Progenitor cell of endocrine pancreas (in vitro differentiated cells): ENCODE measurements around the gene TMEM69. TPM values are rescaled to one million over a fixed set of nuclear protein-coding genes. Genes with fewer than 3 reads are reported as not detected.
"Not testable (repeated sequence)": the region's sequence is repeated elsewhere in the genome, so short reads cannot be mapped to it uniquely, and the experiment has no call there.

ENCODE experiments used
- DNase-seq: peaks from one replicate; pipeline ENCODE4 v3.0.0; 2021; ENCODE audit warnings: low spot score; ENCODE audit not compliant: unreplicated experiment
- H3K27ac Mint-ChIP-seq: 2 replicates; pipeline ENCODE4 v1.8.0; 2021; ENCODE audit warnings: mild to moderate bottlenecking, moderate library complexity, mixed read lengths
- H3K27me3 Mint-ChIP-seq: 2 replicates; pipeline ENCODE4 v1.8.0; 2021; ENCODE audit warnings: mixed read lengths
- H3K36me3 Mint-ChIP-seq: 2 replicates; pipeline ENCODE4 v1.8.0; 2022; ENCODE audit warnings: mixed read lengths; ENCODE audit not compliant: insufficient read depth
- H3K4me1 Mint-ChIP-seq: 2 replicates; pipeline ENCODE4 v1.8.0; 2021; ENCODE audit warnings: low read depth, mixed read lengths
- H3K4me3 Mint-ChIP-seq: 2 replicates; pipeline ENCODE4 v1.8.0; 2021; ENCODE audit warnings: low read depth, mild to moderate bottlenecking, moderate library complexity, mixed read lengths
- H3K9me3 Mint-ChIP-seq: 2 replicates; pipeline ENCODE4 v1.8.0; 2021; ENCODE audit warnings: low read depth, mixed read lengths
- total RNA-seq: library from RNA; stranded (reverse); gene quantifications from 2 replicates; pipeline ENCODE4 v1.2.1, GENCODE V29; 2021
- TF ChIP-seq, protein P1 (sequence below): fragments of 200-600 bp; sonication (generic); IDR thresholded peaks from one replicate; pipeline ENCODE4 v1.5.0; 2021; ENCODE audit warnings: antibody characterized with exemption, mild to moderate bottlenecking; ENCODE audit not compliant: unreplicated experiment

The TMEM69 gene
- total RNA-seq, 1 donor from 2014 or later: 28.8 TPM

DNA sequence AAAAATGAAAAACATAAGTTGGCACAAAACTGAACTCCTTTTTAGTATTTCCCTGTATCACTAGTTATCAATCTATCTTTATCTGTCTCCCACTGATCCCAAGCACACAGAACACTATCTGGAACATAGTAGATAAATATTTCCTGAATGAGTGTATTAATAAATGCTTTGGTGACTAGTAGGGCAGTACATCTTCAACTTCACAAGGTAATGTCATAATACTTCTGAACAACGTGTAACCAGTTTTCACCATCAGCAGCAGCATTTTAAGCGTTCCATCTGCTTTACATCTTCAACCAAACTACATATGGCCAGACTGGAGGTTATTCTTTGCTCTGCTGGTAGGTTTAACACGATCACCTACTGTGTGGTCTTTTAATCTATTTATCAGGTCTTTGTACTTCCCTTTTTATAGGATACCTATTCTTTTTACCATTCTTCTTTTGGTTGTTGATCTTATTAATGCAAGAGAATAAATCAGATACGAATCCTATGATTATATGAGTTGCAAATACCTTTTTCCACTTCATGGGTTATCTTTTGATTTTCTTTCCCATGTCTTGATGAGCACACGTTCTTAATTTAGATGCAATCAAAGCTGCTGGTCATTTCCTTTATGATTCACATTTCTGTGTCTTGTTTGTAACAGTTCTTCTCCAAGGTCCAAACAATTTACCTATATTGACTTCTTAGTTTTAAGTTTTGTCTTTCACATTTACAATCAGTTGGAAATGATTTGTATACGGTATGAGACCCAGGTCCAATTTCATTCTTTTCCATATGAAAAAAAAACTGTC is 17.9 kb upstream of the TMEM69 start:
- peaks cover 5% of the 10 kb centered on the region for H3K36me3 Mint-ChIP-seq
- no peak overlapping the region for H3K27ac Mint-ChIP-seq
- no peak for DNase-seq
- no peaks in the 10 kb centered on the region for H3K9me3 Mint-ChIP-seq
- peaks cover 22% of the 10 kb centered on the region for H3K4me1 Mint-ChIP-seq
- TF ChIP-seq, protein P1, sequence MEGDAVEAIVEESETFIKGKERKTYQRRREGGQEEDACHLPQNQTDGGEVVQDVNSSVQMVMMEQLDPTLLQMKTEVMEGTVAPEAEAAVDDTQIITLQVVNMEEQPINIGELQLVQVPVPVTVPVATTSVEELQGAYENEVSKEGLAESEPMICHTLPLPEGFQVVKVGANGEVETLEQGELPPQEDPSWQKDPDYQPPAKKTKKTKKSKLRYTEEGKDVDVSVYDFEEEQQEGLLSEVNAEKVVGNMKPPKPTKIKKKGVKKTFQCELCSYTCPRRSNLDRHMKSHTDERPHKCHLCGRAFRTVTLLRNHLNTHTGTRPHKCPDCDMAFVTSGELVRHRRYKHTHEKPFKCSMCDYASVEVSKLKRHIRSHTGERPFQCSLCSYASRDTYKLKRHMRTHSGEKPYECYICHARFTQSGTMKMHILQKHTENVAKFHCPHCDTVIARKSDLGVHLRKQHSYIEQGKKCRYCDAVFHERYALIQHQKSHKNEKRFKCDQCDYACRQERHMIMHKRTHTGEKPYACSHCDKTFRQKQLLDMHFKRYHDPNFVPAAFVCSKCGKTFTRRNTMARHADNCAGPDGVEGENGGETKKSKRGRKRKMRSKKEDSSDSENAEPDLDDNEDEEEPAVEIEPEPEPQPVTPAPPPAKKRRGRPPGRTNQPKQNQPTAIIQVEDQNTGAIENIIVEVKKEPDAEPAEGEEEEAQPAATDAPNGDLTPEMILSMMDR: no peak
- no peaks in the 10 kb centered on the region for H3K27me3 Mint-ChIP-seq
- H3K4me3 Mint-ChIP-seq: no peak overlapping the region

DNA sequence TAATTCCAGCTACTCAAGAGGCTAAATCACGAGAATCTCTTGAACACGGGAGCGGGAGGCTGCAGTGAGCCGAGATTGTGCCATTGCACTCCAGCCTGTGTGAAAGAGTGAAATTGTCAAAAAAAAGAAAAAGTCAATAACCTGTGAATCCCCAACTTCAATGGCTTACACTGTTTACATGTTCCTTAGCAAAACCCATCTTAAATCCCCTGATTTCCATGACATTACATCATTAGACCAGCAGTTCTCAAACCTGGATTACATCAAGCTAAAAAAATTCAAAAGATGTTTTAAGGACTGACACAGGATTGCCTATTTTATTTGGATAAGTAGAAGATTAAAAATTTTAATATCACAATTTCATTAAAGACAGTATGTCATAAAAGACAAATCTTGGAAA is 14.0 kb upstream of the TMEM69 start:
- H3K27ac Mint-ChIP-seq: peak overlapping the region; percentile 65

DNA sequence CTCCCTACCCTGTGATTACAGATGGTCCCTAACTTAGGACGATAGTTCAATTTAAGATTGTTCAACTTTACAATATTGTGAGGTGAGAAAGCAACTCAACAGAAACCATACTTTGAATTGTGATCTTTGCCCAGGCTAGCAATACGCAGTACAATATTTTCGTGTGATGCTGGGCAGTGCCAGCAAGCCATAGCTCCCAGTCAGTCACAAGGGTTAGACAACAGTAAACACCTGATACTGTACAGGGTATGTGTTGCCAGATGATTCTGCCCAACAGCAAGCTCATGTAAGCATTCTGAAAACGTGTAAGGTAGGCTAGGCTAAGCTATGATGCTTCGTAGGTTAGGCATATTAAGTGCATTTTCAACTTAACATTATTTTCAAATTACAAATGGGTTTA is 13.5 kb upstream of the TMEM69 start:
- H3K4me3 Mint-ChIP-seq: no peak overlapping the region
- TF ChIP-seq, protein P1: no peak
- no peak for DNase-seq
- no peaks in the 10 kb centered on the region for H3K27me3 Mint-ChIP-seq
- H3K9me3 Mint-ChIP-seq: no peaks in the 10 kb centered on the region
- H3K4me1 Mint-ChIP-seq: peaks cover 41% of the 10 kb centered on the region
- no peaks in the 10 kb centered on the region for H3K36me3 Mint-ChIP-seq
- H3K27ac Mint-ChIP-seq: no peak overlapping the region

More for the DNA sequence above, 14.0 kb upstream of the TMEM69 start:
- H3K9me3 Mint-ChIP-seq: no peaks in the 10 kb centered on the region
- H3K4me3 Mint-ChIP-seq: no peak overlapping the region
- no peaks in the 10 kb centered on the region for H3K27me3 Mint-ChIP-seq
- H3K4me1 Mint-ChIP-seq: peaks cover 36% of the 10 kb centered on the region
- no peaks in the 10 kb centered on the region for H3K36me3 Mint-ChIP-seq
- no peak for DNase-seq
- TF ChIP-seq, protein P1: no peak

DNA sequence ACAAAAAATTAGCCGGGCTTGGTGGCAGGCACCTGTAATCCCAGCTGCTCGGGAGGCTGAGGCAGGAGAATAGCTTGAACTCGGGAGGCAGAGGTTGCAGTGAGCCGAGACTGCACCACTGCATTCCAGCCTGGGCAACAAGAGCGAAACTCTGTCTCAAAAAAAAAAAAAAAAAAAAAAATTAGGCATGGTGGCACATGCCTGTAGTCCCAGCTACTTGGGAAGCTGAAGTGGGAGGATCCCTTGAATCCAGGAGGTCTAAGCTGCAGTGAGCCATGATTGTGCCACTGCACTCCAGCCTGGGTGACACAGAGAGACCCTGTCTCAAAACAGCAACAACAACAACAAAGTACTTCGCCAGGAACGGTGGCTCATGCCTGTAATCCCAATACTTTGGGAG is 11.4 kb upstream of the TMEM69 start:
- not testable (repeated sequence) for DNase-seq, H3K27me3 Mint-ChIP-seq, H3K9me3 Mint-ChIP-seq, H3K36me3 Mint-ChIP-seq, H3K4me3 Mint-ChIP-seq
- H3K27ac Mint-ChIP-seq: peak overlapping the region; percentile 33
- peaks cover 50% of the 10 kb centered on the region for H3K4me1 Mint-ChIP-seq

DNA sequence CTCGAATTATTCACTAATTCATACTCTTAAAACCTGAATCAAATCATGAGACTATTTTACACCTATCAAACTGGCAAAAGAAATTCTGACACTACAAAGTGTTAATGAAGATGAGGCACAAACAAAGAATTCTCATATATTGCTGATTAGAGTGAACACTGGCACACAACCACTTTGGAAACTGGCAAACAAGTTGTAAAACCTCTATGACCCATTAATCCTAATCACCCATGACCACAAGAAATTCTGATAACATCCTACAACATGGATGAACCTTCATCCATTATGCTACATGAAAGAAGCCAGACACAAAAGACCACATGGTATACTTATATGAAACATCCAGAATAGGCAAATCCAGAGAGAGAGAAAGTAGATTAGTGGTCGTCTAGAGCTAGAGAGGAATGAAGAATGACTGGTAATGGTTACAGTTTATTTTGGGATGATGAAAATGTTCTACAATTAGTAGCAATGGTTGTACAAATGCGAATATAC is 10.2 kb upstream of the TMEM69 start:
- Mint-ChIP-seq H3K27me3 (no peaks in the 10 kb centered on the region), H3K27ac (peak overlapping the region; percentile 36), H3K4me3 (no peak overlapping the region), H3K9me3 (no peaks in the 10 kb centered on the region), H3K4me1 (peaks cover 60% of the 10 kb centered on the region), H3K36me3 (no peaks in the 10 kb centered on the region)
- TF ChIP-seq, protein P1: no peak
- no peak for DNase-seq

DNA sequence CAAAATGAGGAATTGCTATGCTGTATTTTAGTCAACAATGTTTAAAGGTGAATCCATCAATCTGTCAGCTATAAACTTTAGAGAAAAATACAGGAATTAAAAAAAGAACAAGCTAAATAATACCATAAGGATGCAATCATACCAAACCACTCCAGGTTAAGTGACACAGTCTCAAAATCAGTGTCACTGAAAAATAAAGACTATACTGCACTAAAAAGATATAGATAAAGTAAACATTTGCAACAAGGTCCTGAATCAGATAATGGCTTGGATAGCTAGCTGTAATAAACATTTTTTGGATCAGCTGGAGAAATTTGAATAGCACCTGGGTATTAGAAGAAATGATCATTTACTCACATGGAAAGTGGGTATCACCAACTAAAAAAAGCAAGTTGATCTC is 9.5 kb upstream of the TMEM69 start:
- Mint-ChIP-seq H3K4me1 (peaks cover 56% of the 10 kb centered on the region), H3K27me3 (no peaks in the 10 kb centered on the region), H3K27ac (no peak overlapping the region), H3K36me3 (no peaks in the 10 kb centered on the region), H3K4me3 (no peak overlapping the region), H3K9me3 (no peaks in the 10 kb centered on the region)
- DNase-seq: no peak
- TF ChIP-seq, protein P1: no peak
